Measurements from ENCODE around the gene SP3.

SP3 gene

GRCh38 chr2:173993459-173993858 is 28.3 kb upstream of the SP3 start:
- FAIRE-seq = no peak

GRCh38 chr2:173991856-173992588 is 26.8 kb upstream of the SP3 start:
- no peak for FAIRE-seq

DNA sequence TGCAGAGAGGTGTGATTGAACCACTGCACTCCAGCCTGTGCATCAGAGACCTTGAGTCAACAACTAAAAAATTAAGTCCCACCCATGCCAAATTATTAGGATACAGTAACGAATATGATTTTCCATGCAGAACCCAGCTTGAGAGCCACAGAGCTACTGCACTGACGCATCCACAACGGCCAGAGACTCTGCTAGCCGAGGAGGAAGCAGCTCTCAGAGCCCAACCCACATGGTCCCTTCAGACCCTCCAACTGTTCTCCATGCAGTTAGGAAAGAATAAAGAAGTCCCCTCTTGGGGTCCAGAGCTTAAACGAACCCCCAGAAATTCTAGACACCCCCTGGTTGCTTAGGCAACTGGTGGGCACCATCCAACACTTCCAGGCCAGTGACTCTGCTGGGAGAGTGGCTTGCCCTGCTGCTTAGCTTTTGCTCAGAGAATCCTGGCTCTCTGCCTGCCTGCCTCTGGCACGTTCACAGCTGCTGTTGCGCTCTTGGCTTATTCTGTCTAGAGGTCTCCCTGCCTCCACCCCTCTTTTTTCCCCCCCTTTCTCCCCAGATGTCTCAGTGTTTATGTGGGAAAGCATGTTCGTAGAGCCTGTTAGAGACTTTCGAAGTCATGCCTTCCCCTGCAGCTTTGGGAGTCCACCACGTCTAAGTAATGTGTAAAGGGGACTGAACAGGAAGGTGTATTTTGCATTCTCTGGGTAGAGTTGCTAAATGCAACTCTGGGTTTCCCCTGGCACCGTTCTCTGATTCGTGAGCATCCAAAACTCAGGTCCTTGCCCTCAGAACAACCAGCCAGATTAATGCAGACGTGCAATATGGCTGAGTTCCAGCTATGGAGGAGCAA is 26.0 kb upstream of the SP3 start:
- FAIRE-seq = no peak

DNA sequence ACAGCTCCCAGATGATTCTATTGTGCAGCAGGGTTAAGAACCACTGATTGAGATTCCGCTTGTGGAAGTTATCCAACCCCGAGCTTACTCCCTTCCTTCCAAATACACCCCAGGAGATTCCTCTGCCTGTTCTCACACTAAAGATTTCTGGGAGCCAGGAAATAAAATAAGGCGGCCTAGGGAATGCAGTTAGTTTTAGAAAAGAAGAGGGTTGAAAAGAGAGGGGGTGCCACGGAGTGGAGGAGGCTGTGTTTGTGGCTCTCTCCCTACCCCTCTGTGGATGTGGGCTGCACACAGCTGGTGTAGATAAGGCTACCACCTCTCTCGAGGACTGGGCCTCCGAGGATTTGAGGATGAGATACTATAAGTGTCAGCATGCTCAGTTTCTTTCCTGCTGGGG is 25.1 kb upstream of the SP3 start:
- FAIRE-seq = no peak

DNA sequence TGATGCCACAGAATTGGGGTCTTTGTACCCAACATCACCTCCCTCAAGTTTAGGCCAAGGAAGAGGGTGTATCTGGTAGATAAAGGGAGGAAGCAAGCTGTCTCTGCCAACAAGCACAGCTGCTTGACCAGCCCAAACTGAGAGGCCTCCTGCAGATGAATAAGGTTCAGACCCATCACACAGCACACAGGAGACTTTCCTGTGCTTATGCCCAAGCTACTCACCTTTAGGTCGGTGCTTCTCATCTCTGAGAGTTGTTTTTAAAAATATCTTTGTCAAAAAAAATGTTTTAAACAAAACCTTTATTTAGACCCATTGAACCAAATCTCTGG is 24.7 kb upstream of the SP3 start:
- FAIRE-seq = no peak

- FAIRE-seq = no peak
Measured at GRCh38 chr2:173989160-173989883, 24.1 kb upstream of the SP3 start.

- no peak for FAIRE-seq
Measured at GRCh38 chr2:173986805-173987204, 21.6 kb upstream of the SP3 start.

GRCh38 chr2:173985605-173985992 is 20.4 kb upstream of the SP3 start:
- FAIRE-seq = no peak

DNA sequence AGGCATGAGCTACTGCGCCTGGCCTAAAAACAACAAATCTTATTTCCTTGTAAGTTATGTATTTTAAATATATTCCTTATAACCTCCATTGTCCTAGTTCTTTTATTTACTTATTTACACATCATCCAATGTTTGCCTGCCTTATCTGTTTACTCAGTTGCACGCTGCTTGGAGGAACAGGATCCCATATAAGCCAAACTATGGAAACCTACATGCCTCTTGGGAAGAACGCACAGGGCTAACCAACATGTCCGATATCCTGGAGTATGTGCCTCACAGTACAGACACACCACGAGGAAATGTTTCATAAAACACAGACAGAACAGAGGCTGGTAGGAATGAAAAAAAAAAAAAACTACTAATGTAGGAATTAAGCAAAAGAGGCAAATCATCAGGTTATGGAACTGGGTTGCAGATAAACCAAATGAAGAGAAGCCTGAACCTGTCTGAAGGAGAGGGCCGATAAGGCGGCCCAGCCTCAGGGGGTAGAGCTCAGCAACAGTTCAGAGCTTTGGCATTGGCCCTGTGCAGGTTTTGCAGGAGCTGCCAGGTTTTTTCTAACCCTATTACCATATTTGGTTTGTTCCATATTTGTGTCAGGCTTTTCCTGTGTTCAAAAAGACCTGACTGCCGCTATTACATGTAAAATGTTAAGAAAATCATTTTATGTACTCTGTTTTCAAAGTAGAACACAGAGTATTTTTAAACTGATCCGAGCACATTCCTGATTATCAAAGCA is 19.9 kb upstream of the SP3 start:
- FAIRE-seq = no peak

GRCh38 chr2:173983391-173983871 is 18.3 kb upstream of the SP3 start:
- no peak for FAIRE-seq

DNA sequence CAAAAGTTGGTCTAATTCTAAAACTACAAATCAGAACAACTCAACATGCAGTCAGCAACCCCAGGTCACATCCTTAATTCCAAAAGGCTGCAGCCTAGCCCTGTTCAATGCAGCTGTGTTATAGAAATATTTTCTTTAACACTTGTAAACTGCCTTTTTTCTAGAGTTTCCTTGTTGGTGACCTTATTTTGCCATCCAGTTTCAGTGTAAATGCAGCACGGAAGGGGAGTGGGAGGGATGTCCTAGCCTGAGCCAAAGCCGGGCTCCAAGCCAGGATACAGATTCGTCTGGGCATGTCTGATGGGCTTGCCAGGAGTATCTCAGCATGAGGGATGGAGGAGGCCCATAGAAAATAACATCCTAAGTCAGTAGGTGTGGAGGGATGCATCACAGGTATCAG is 17.7 kb upstream of the SP3 start:
- no peak for FAIRE-seq

DNA sequence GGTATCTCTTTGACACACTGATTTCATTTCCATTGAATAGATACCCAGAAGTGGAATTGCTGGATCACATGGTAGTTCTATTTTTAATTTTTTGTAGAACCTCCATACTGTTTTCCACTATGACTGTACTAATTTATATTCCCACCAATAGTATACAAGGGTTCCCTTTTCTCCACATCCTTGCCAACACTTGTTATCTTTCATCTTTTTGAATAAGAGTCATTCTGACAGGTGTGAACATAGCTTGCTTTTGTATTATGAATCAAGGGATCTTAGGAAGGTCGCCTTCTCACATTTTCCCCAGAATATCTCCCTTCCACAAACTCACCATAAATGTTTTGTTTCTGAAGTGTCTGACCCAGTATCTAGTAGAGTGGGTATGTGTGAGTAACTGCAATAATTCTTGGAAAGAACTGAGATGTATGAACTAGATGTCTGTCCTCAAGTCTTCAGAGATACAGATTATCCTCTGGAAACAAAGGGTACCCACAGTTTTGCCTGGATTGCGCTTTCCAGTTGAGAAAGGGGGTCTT is 17.1 kb upstream of the SP3 start:
- FAIRE-seq = no peak

DNA sequence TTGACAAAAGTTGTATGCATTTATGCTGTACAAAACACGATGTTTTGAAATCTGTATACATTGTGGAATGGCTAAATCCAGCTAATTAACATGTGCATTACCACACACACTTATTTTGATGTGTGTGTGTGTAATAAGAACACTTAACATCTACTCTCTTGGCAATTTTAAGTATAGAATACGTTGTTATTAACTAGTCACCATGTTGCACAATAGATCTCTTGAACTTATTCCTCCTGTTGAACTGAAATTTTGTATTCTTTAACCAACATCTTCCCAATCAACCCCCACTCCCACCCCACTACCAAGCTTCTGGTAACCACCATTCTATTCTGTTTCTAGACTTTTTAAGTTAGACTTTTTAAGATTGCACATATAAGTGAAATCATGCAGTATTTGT is 16.3 kb upstream of the SP3 start:
- FAIRE-seq = no peak

DNA sequence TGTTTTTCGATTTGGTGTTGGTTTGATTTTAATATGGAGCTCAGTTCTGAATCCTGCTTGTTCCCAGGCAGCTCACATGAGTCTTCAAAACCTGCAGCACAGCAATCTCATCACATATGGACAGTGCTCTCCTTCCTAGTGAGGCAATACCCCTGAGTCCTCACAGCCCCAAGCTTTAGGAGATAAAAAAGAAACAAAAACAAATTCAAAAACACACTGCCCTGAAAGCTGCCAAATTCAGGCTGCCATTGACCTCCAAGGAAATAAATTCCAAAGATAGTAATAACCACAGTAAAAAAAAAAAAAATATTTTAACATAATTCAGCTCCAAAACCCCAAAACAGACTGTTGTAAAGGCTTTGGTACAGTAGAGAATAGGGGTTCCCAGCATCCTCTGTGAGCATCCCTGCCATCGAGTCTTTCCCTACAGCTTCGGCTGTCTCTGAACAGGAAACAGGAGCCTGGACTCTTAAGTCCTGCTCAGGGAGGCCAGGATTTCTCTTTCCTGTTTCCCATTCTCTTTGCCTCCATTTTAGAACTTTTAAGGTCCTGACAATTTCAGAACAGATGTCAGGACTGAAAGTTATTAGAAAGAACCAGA is 14.7 kb upstream of the SP3 start:
- FAIRE-seq = no peak

DNA sequence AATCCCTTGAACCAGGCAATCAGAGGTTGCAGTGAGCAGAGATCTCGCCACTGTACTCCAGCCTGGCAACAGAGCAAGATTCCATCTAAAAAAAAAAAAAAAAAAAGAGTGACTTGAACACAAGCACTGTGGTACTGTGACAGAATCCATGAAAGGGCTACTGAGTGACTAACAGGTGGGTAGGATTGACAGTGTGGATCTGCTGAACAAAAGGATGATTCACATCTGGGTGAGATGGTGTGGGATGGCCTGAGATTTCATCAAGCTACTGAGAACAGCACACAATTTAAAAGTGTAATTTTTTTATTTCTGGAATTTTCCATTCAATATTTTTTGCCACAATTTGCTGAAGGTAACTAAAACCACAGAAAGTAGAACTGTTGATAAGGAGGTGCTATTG is 13.3 kb upstream of the SP3 start:
- FAIRE-seq = no peak

- FAIRE-seq = no peak
Measured at GRCh38 chr2:173972636-173973035, 7.5 kb upstream of the SP3 start.

DNA sequence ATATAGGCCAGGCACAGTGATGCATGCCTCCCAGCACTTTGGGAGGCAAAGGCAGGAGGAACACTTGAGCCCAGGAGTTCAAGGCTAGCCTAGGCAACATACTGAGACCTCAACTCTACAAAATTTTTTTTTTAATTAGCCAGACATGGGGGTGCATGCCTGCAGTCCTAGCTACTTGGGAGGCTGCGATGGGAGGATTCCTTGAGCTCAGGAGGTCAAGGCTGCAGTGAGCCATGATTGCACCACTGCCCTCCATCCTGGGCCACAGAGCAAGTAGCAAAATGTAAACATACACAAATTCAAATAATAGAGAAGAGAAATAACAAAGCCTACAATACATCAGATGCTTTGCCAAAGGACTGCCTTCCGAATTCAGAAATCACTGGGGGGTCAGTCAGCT is 7.0 kb upstream of the SP3 start:
- no peak for FAIRE-seq

GRCh38 chr2:173970516-173970924 is 5.3 kb upstream of the SP3 start:
- no peak for FAIRE-seq

DNA sequence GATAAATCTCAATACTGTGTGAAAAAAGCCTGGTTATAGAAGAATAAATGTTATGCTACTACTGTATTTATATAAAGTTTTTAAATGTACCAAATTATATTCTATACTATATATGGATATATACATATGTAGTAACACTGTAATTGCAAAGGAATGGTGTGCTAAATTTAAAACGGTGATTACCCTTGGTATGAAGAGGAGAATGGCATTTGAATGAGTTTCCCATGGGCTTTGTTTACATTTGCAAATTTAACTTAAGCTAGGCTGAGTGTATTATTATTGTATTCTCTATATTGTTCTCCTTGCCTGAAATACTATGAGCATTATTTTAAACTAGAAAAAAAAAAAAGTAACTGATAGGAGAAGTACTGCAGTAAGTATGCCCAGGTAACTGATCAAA is 4.7 kb upstream of the SP3 start:
- peak; percentile 38 for FAIRE-seq

DNA sequence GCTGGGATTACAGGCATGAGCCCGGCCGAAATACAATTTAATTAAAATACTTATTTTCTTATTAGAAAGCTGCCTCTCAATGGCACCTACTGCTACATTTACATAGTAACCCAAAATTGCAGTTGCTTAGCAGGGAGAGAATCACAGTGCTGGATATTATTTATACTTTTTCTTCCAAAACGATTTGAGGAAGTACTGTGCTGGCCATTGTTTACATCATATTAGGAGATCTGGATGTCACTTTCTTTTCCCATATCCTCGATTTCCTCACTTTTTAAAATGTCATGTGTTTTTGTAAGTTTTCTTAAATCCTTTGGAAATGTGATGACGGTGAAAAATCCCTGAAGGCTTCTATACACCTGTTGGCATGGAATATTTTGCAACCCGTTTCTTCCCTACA is 3.4 kb upstream of the SP3 start:
- FAIRE-seq = no peak

DNA sequence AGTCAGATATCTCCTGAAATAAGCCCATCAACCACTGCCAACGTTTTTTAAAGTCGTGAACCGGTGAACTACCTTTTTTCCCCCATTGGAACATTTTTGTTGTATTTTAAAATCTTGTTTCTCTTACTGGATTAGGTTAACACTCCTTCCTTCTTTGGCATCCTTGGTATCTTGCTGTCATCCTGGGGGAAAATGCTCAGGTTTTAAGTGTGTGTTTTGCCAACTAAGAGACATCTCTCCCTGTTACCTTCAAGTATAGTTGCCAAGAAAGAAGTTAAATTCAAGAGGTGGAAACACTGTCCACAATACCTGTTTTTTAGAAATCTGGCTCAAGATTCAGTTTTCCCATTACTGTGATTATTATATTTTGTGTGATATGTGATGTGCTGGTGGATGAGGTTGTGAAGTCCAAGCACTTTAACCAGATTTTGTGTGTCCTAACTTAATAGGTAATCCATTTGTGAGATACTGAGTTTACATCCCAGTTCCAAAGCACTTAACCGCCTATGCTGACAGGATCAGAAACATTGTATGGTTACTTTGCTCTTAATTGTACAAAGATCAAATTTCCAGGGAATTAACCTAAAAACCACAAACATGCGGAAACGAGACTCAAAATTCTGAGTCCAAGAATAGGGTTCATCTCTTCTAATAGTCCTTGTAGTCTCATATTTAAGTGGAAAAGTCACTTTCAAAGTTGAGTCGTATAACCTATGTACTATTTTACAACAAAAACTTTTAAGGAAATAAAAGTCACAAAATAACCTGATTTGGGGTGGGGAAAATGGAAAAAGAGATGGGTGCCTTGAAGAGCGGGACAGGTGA is 1.3 kb upstream of the SP3 start:
- no peak for FAIRE-seq

All from TTC549 (cell line).